H1 (cell line): ENCODE data around the gene FGFR2. TPM values are rescaled to one million over a fixed set of nuclear protein-coding genes. Genes with fewer than 3 reads are reported as not detected.

Source experiments
- CTCF ChIA-PET: fragments of 300-600 bp; sonication (Branson Sonifier 250); formaldehyde crosslinking; loops from one replicate; lab custom pipeline; 2021; ENCODE audit not compliant: partially characterized antibody; lab: Charles Lee
- POLR2A ChIA-PET: fragments of 300-600 bp; sonication (Branson Sonifier 250); formaldehyde crosslinking; loops from one replicate; lab custom pipeline; 2021; ENCODE audit warnings: inconsistent platforms; ENCODE audit not compliant: partially characterized antibody; lab: Charles Lee
- DNase-seq, 2 experiments: peaks; one replicate each; pipeline versions ENCODE4 v3.0.0 to v3.0.0-alpha.2; 2010 to 2022; ENCODE audit warnings: low spot score in 2 of 2, low read depth in 1 of 2, mixed read lengths in 1 of 2
- FAIRE-seq: peaks from 2 replicates; lab custom pipeline; 2011; peaks lifted over from hg19 to GRCh38; lab: Jason Lieb, UNC
- H2AFZ ChIP-seq: 2 replicates; pipeline ENCODE4 v1.8.1; 2012; ENCODE audit warnings: low read length, inconsistent platforms
- H2AK5ac ChIP-seq: 2 replicates; pipeline ENCODE4 v1.6.1; 2013; ENCODE audit warnings: low read depth, low read length
- H2BK120ac ChIP-seq: replicated peaks from 2 replicates; pipeline ENCODE3; 2013; ENCODE audit warnings: low read depth, low read length, inconsistent platforms
- H2BK12ac ChIP-seq: 2 replicates; pipeline ENCODE4 v1.6.1; 2013; ENCODE audit warnings: low read depth, low read length
- H2BK15ac ChIP-seq: 2 replicates; pipeline ENCODE4 v1.6.1; 2013; ENCODE audit warnings: low read length
- H2BK20ac ChIP-seq: 2 replicates; pipeline ENCODE4 v1.6.1; 2013; ENCODE audit warnings: low read length
- H2BK5ac ChIP-seq: 2 replicates; pipeline ENCODE4 v1.6.1; 2013; ENCODE audit warnings: low read depth, low read length
- H3K14ac ChIP-seq: 2 replicates; pipeline ENCODE4 v1.6.1; 2013; ENCODE audit warnings: inconsistent platforms; ENCODE audit not compliant: insufficient read length
- H3K18ac ChIP-seq: 2 replicates; pipeline ENCODE4 v1.6.1; 2013; ENCODE audit warnings: low read length; ENCODE audit errors: extremely low read depth
- H3K23ac ChIP-seq: 2 replicates; pipeline ENCODE4 v1.6.1; 2013; ENCODE audit warnings: inconsistent platforms; ENCODE audit not compliant: insufficient read length
- H3K23me2 ChIP-seq: 2 replicates; pipeline ENCODE4 v1.6.1; 2013; ENCODE audit warnings: low read depth, low read length
- H3K27ac ChIP-seq: 2 replicates; pipeline ENCODE4 v1.6.1; 2011; ENCODE audit warnings: low read depth, low read length, inconsistent platforms
- H3K27me3 ChIP-seq, 4 experiments: replicated peaks in 1 of 4; 1 replicate in 1 of 4; 2 replicates in 3 of 4; pipeline versions ENCODE4 v1.6.1 to v1.8.1; 2011 to 2013; ENCODE audit warnings: low read length in 3 of 4, mild to moderate bottlenecking in 3 of 4, inconsistent platforms in 2 of 4, mixed read lengths in 2 of 4, moderate library complexity in 1 of 4; ENCODE audit not compliant: control insufficient read depth in 3 of 4, insufficient read depth in 3 of 4; ENCODE audit errors: extremely low read depth in 1 of 4
- H3K36me3 ChIP-seq, 4 experiments: 2 replicates each; pipeline versions ENCODE4 v1.6.1 to v1.8.1; 2011 to 2013; ENCODE audit warnings: mild to moderate bottlenecking in 4 of 4, low read length in 3 of 4, moderate library complexity in 2 of 4, control low read depth in 1 of 4, inconsistent platforms in 1 of 4; ENCODE audit not compliant: insufficient read depth in 4 of 4, control insufficient read depth in 2 of 4
- H3K4ac ChIP-seq: replicated peaks from 2 replicates; pipeline ENCODE3; 2013; ENCODE audit warnings: low read length, low read depth, mixed read lengths, inconsistent platforms; ENCODE audit not compliant: insufficient read length
- H3K4me1 ChIP-seq, 4 experiments: replicated peaks in 1 of 4; 1 replicate in 1 of 4; 2 replicates in 3 of 4; pipeline versions ENCODE4 v1.6.1 to v1.8.1; 2011 to 2013; ENCODE audit warnings: low read length in 3 of 4, inconsistent platforms in 2 of 4, mixed read lengths in 1 of 4; ENCODE audit not compliant: insufficient read depth in 4 of 4, control insufficient read depth in 3 of 4
- H3K4me2 ChIP-seq, 2 experiments: 2 replicates each; pipeline versions ENCODE4 v1.6.1 to v1.8.1; 2011 to 2013; ENCODE audit warnings: low read depth in 2 of 2, low read length in 2 of 2, control low read depth in 1 of 2, inconsistent platforms in 1 of 2, mild to moderate bottlenecking in 1 of 2; ENCODE audit not compliant: insufficient read depth in 1 of 2
- H3K4me3 ChIP-seq, 4 experiments: fragments of 200-600, 300-600 bp in 1 of 4; sonication (generic), shearing (Covaris generic), sonication (Bioruptor Twin) in 1 of 4; 2 replicates each; pipeline versions ENCODE4 v1.5.1 to v1.8.1; 2011 to 2016; ENCODE audit warnings: low read length in 4 of 4, low read depth in 3 of 4, control low read depth in 2 of 4, inconsistent platforms in 2 of 4, mild to moderate bottlenecking in 2 of 4, mixed read lengths in 1 of 4, moderate library complexity in 1 of 4; ENCODE audit not compliant: insufficient read depth in 2 of 4; ENCODE audit errors: extremely low read depth in 1 of 4
- H3K56ac ChIP-seq: replicated peaks from 2 replicates; pipeline ENCODE3; 2013; ENCODE audit warnings: low read depth, mild to moderate bottlenecking, mixed read lengths, low read length, inconsistent platforms; ENCODE audit not compliant: insufficient read length
- H3K79me1 ChIP-seq: 2 replicates; pipeline ENCODE4 v1.6.1; 2013; ENCODE audit warnings: low read depth, low read length, control low read depth
- H3K79me2 ChIP-seq, 2 experiments: 2 replicates each; pipeline versions ENCODE4 v1.6.1 to v1.8.1; 2012 to 2013; ENCODE audit warnings: low read length in 2 of 2, mild to moderate bottlenecking in 2 of 2, inconsistent platforms in 1 of 2; ENCODE audit not compliant: insufficient read depth in 2 of 2, control insufficient read depth in 1 of 2
- H3K9ac ChIP-seq, 4 experiments: replicated peaks in 1 of 4; 1 replicate in 1 of 4; 2 replicates in 3 of 4; pipeline versions ENCODE4 v1.6.1 to v1.8.1; 2011 to 2013; ENCODE audit warnings: low read depth in 3 of 4, low read length in 3 of 4, control low read depth in 2 of 4, mild to moderate bottlenecking in 2 of 4, moderate library complexity in 2 of 4, inconsistent platforms in 1 of 4; ENCODE audit errors: extremely low read depth in 1 of 4
- H3K9me3 ChIP-seq, 2 experiments: 2 replicates each; pipeline versions ENCODE4 v1.6.1 to v1.8.1; 2012 to 2013; ENCODE audit warnings: mild to moderate bottlenecking in 2 of 2, moderate library complexity in 2 of 2, control low read depth in 1 of 2, inconsistent platforms in 1 of 2, low read depth in 1 of 2, low read length in 1 of 2, mixed read lengths in 1 of 2; ENCODE audit not compliant: insufficient read depth in 2 of 2
- H4K20me1 ChIP-seq, 2 experiments: replicated peaks in 1 of 2; 2 replicates each; pipeline versions ENCODE3 to v1.8.1; 2011 to 2013; ENCODE audit warnings: inconsistent platforms in 2 of 2, low read length in 2 of 2, mild to moderate bottlenecking in 1 of 2; ENCODE audit not compliant: insufficient read depth in 2 of 2, control insufficient read depth in 1 of 2
- H4K5ac ChIP-seq: 2 replicates; pipeline ENCODE4 v1.6.1; 2013; ENCODE audit warnings: low read length, low read depth, mixed read lengths, inconsistent platforms; ENCODE audit not compliant: insufficient read length
- H4K8ac ChIP-seq: 2 replicates; pipeline ENCODE4 v1.8.0; 2013; ENCODE audit warnings: mild to moderate bottlenecking, moderate library complexity, low read length, inconsistent platforms; ENCODE audit not compliant: insufficient read depth; ENCODE audit errors: extremely low read depth
- H4K91ac ChIP-seq: replicated peaks from 2 replicates; pipeline ENCODE3; 2013; ENCODE audit warnings: low read length, mixed read lengths, inconsistent platforms; ENCODE audit not compliant: insufficient read length
- BCL11A ChIP-seq, 2 experiments: IDR thresholded peaks; one replicate each; pipeline ENCODE4 v1.6.1; 2011; ENCODE audit warnings: low read depth in 2 of 2, low read length in 2 of 2, mild to moderate bottlenecking in 2 of 2
- CEBPB ChIP-seq: IDR thresholded peaks from 2 replicates; pipeline ENCODE4 v1.6.1; 2012; ENCODE audit warnings: low read depth, low read length
- CTBP2 ChIP-seq: IDR thresholded peaks from 2 replicates; pipeline ENCODE4 v1.7.0; 2011; ENCODE audit warnings: borderline replicate concordance, mild to moderate bottlenecking, moderate library complexity, mixed read lengths, low read length; ENCODE audit not compliant: insufficient read depth, insufficient read length
- E2F6 ChIP-seq: IDR thresholded peaks from 2 replicates; pipeline ENCODE4 v1.6.1; 2012; ENCODE audit warnings: inconsistent platforms
- EGR1 ChIP-seq: IDR thresholded peaks from 2 replicates; pipeline ENCODE4 v1.6.1; 2011; ENCODE audit warnings: low read depth, low read length, borderline replicate concordance
- FOSL1 ChIP-seq: IDR thresholded peaks from 2 replicates; pipeline ENCODE4 v1.6.1; 2011; ENCODE audit warnings: mild to moderate bottlenecking, low read depth, low read length, moderate library complexity; ENCODE audit not compliant: insufficient read depth
- POLR2A ChIP-seq, 2 experiments: IDR thresholded peaks; 1 replicate in 1 of 2; 2 replicates in 1 of 2; pipeline ENCODE4 v1.6.1; 2011; ENCODE audit warnings: low read depth in 2 of 2, low read length in 2 of 2, mild to moderate bottlenecking in 2 of 2; ENCODE audit errors: control extremely low read depth in 1 of 2
- POU5F1 ChIP-seq: IDR thresholded peaks from 2 replicates; pipeline ENCODE4 v1.6.1; 2011; ENCODE audit warnings: low read depth, mild to moderate bottlenecking, low read length, moderate library complexity
- RNF2 ChIP-seq: fragments of 200-900, 300-1000 bp; sonication (generic); IDR thresholded peaks from 2 replicates; pipeline ENCODE4 v1.7.1; 2016; ENCODE audit warnings: borderline replicate concordance, low read depth, mild to moderate bottlenecking, antibody characterized with exemption, low read length; ENCODE audit not compliant: poor library complexity, severe bottlenecking; ENCODE audit errors: missing control alignments
- SAP30 ChIP-seq: fragments of 300-600 bp; sonication (generic); IDR thresholded peaks from 2 replicates; pipeline ENCODE4 v1.7.1; 2012; ENCODE audit warnings: low read length, moderate library complexity, mild to moderate bottlenecking, inconsistent platforms; ENCODE audit not compliant: insufficient read depth, insufficient replicate concordance
- SP4 ChIP-seq: IDR thresholded peaks from 2 replicates; pipeline ENCODE4 v1.6.1; 2012; ENCODE audit warnings: low read length, inconsistent platforms
- TBP ChIP-seq: IDR thresholded peaks from 2 replicates; pipeline ENCODE4 v1.6.1; 2011; ENCODE audit warnings: low read depth, low read length, improper control_type of control experiment
- TCF12 ChIP-seq: IDR thresholded peaks from 2 replicates; pipeline ENCODE4 v1.6.1; 2011; ENCODE audit warnings: low read depth, mild to moderate bottlenecking, low read length
- ZNF274 ChIP-seq: IDR thresholded peaks from 2 replicates; pipeline ENCODE4 v1.7.0; 2012; ENCODE audit warnings: low read length, borderline replicate concordance; ENCODE audit errors: extremely low read depth
- WGBS, 2 experiments: shearing (Covaris generic) in 1 of 2; methylation state at CpG; one replicate each; pipeline versions ENCODE4 v1.1.6 to v1.1.7; 2013 to 2015; ENCODE audit warnings: low lambda C conversion rate in 2 of 2, mixed read lengths in 2 of 2, inconsistent platforms in 1 of 2, low coverage in 1 of 2, missing lambda C conversion rate in 1 of 2; ENCODE audit not compliant: insufficient replicate concordance in 2 of 2, insufficient coverage in 1 of 2, insufficient read length in 1 of 2; ENCODE audit errors: extremely low coverage in 1 of 2, missing lambda C conversion rate in 1 of 2; 5-methylcytosine and 5-hydroxymethylcytosine counted together
- polyA plus RNA-seq, 7 experiments: library from polyadenylated mRNA; depleted of rRNA in 3 of 7; stranded (reverse) in 5 of 7; unstranded in 2 of 7; fragments of >200 nt in 5 of 7; fragments of 200-250 nt in 2 of 7; gene quantifications; 1 replicate in 5 of 7; 2 replicates in 1 of 7; 4 replicates in 1 of 7; pipeline versions ENCODE4 v1.2.1 to v1.2.3, GENCODE V29; 2011 to 2013; ENCODE audit warnings: missing spikeins in 2 of 7, mixed read lengths in 2 of 7
- total RNA-seq: library from RNA; stranded (reverse); fragmentation: NEBNext Ultra II Directional; extraction: Animal tissue kit (Norgen Biotek cat#: 25700); gene quantifications from 2 replicates; pipeline ENCODE4 v1.2.1, GENCODE V29; 2021

The FGFR2 gene
- total and polyA plus RNA-seq, 2 of the 8 experiments (the other 6 are each of a cell fraction or from before 2014, with no cell fraction given), result 50.2 to 81.2 TPM

- Histone ChIP-seq H4K91ac (no peak overlapping the region), H4K5ac (no peak overlapping the region), H3K23ac (no peak overlapping the region), H4K20me1 (no peaks in the 10 kb centered on the region), H3K27ac (no peak overlapping the region), H2BK20ac (no peak overlapping the region), H2BK15ac (0 out of 2 replicates have a peak overlapping the region, but pooled peaks have one; percentile 12), H2BK12ac (peak overlapping the region; percentile 13; the same call in 1 of the 2 replicates), H3K79me2 (no peaks in the 10 kb centered on the region), H3K9ac (no peak overlapping the region), H3K36me3 (no peaks in the 10 kb centered on the region), H3K56ac (no peak overlapping the region), H2BK120ac (no peak overlapping the region), H3K4me3 (no peak overlapping the region), H3K27me3 (no peaks in the 10 kb centered on the region; a peak in 1 of 7 replicates), H3K14ac (peak overlapping the region; percentile 42), H2AK5ac (no peak overlapping the region), H3K9me3 (no peaks in the 10 kb centered on the region), H3K23me2 (no peaks in the 10 kb centered on the region), H3K79me1 (no peaks in the 10 kb centered on the region), H4K8ac (no peak overlapping the region), H3K4me2 (no peak overlapping the region), H2BK5ac (no peak overlapping the region), H2AFZ (no peak overlapping the region), H3K4me1 (peaks cover 0 to 10% (median 3%) of the 10 kb centered on the region in 4 experiments; a peak in 6 of 7 replicates), H3K18ac (no peak overlapping the region), H3K4ac (no peak overlapping the region)
- no peak for DNase-seq
- ChIA-PET CTCF (interaction anchor here (0.8 kb wide), 1 partner anchor 16 kb away, joined by 3 read pairs; no protein-coding TSS in a partner anchor), POLR2A (no interaction called here)
- FAIRE-seq, result no peak
- WGBS, 2 experiments, result 88% methylated on average over 5 of the region's 7 CpGs; no CpG with 5 or more reads in 1 of the 2 experiments
- no peak for TF ChIP-seq E2F6
- TF ChIP-seq TCF12, result no peak
- TF ChIP-seq ZNF274, result no peak
- TF ChIP-seq TBP, result no peak
- no peak for TF ChIP-seq POLR2A (IDR thresholded peaks at IDR 0.05; ENCODE audit: control extremely low read depth in 1 of 2, low read depth in 2 of 2, low read length in 2 of 2)
- no peak for TF ChIP-seq EGR1
- no peak for TF ChIP-seq BCL11A (IDR thresholded peaks at IDR 0.05; ENCODE audit: low read depth in 2 of 2, low read length in 2 of 2)
- TF ChIP-seq CEBPB, result no peak
- no peak for TF ChIP-seq POU5F1
- no peak for TF ChIP-seq SAP30
- TF ChIP-seq FOSL1, result no peak
- no peak for TF ChIP-seq SP4
- no peak for TF ChIP-seq RNF2
- no peak for TF ChIP-seq CTBP2
Observed at GRCh38 chr10:121433965-121434364, 164.3 kb downstream of the FGFR2 start.
